ENCODE measurements around the gene KLHL7.

KLHL7 gene

DNA sequence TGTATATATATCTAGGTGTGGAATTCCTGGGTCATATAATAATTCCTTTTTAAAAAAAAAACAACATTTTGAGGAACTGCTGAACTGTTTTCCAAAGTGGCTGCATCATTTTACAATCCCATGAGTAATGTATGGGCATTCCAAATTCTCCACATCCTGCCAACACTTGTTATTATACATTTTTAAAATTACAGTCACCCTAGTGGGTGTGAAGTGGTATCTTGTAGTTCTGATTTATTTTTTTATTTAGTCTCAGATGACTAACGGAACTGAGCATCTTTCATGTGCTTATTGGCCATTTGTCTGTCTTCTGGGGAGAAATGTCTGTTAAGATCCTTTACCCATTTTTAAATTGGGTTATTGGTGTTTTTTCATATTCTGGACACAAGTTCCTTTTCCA lies 12.0 kb upstream of the KLHL7 start:
- Histone ChIP-seq H4K8ac (ENCODE audit: low read depth, low read length) (no peak overlapping the region), H2BK5ac (ENCODE audit: low read depth, low read length, poor library complexity) (no peak overlapping the region), H3K4me1 (ENCODE audit: control insufficient read depth in 1 of 2, insufficient read depth in 2 of 2, low read length in 2 of 2) (no peaks in the 10 kb centered on the region), H4K91ac (ENCODE audit: low read depth, low read length) (no peak overlapping the region), H3K9ac (ENCODE audit: low read length) (no peak overlapping the region), H3K4ac (ENCODE audit: low read depth, low read length) (no peak overlapping the region), H2BK12ac (ENCODE audit: low read length) (no peak overlapping the region), H3K36me3 (ENCODE audit: control insufficient read depth in 1 of 2, insufficient read depth in 2 of 2, low read length in 2 of 2) (no peaks in the 10 kb centered on the region), H3K14ac (ENCODE audit: low read length) (no peak overlapping the region), H3K23ac (ENCODE audit: low read length) (no peak overlapping the region), H3K79me1 (ENCODE audit: low read length) (no peaks in the 10 kb centered on the region), H3K27me3 (ENCODE audit: insufficient read depth, low read length) (no peaks in the 10 kb centered on the region), H3K4me3 (ENCODE audit: low read depth, low read length) (no peak overlapping the region), H2AFZ (ENCODE audit: insufficient read depth, low read length, poor library complexity) (no peak overlapping the region), H3K4me2 (ENCODE audit: low read length) (no peak overlapping the region), H3K27ac (ENCODE audit: low read depth, low read length) (no peak overlapping the region), H3K9me3 (ENCODE audit: insufficient read depth, low read depth, low read length) (peaks cover 10% of the 10 kb centered on the region), H2BK120ac (ENCODE audit: insufficient read depth, low read length, poor library complexity) (no peak overlapping the region), H4K12ac (ENCODE audit: low read depth, low read length) (no peak overlapping the region), H3K18ac (ENCODE audit: low read length) (no peak overlapping the region), H2AK5ac (ENCODE audit: low read length) (no peak overlapping the region), H3K79me2 (ENCODE audit: control insufficient read depth, insufficient read depth, low read length, poor library complexity) (no peaks in the 10 kb centered on the region)
- no CpG with 5 or more reads among the region's 1 CpG for WGBS (ENCODE audit: extremely low coverage, insufficient coverage, insufficient read length)
- DNase-seq = no peak

DNA sequence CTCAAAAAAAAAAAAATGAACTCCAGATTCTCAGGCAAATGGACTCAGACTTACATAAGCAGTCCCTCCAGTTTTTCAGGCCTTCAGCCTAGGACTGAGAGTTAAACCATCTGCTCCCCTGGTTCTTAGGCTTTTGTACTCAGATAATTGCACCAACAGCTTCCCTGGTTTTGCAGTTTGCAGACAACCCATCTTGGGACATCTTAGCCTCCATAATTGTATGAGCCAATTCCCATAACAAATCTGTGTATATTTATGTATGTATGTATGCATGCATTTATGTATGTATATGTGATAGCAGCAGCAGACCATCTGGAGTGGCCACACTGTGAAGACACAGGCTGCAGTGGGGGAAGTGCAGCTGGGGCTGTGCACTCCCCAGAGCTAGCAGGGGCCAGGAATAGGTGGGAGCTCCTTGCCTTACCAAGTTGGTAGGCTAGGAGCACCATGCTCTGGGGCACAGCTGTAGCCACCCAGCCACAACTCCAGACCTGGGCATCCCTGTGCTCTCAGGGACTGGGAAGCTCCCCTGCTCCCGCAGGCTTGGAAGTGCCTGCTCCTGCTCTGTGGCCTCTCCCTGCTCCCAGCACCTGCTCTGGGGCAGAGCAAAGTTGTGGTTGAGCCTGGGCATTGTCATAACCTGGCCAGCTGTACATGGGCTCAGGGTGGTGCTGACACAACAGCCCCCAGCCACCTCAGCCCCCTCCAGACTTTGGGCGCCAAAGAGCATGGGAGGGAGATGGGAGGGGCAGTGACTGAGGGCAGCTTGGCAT lies 8.9 kb upstream of the KLHL7 start:
- no peak overlapping the region for H2BK12ac ChIP-seq (ENCODE audit: low read length)
- no peak overlapping the region for H3K9ac ChIP-seq (ENCODE audit: low read length)
- DNase-seq = no peak
- no peak overlapping the region for H4K12ac ChIP-seq (ENCODE audit: low read depth, low read length)
- H2BK5ac ChIP-seq (ENCODE audit: low read depth, low read length, poor library complexity) = no peak overlapping the region
- no peak overlapping the region for H3K23ac ChIP-seq (ENCODE audit: low read length)
- H3K14ac ChIP-seq (ENCODE audit: low read length) = no peak overlapping the region
- no peak overlapping the region for H3K18ac ChIP-seq (ENCODE audit: low read length)
- H3K79me2 ChIP-seq (ENCODE audit: control insufficient read depth, insufficient read depth, low read length, poor library complexity) = no peaks in the 10 kb centered on the region
- H2AFZ ChIP-seq (ENCODE audit: insufficient read depth, low read length, poor library complexity) = no peak overlapping the region
- H4K91ac ChIP-seq (ENCODE audit: low read depth, low read length) = no peak overlapping the region
- H3K4me3 ChIP-seq (ENCODE audit: low read depth, low read length) = no peak overlapping the region
- no peak overlapping the region for H3K4me2 ChIP-seq (ENCODE audit: low read length)
- H2BK120ac ChIP-seq (ENCODE audit: insufficient read depth, low read length, poor library complexity) = no peak overlapping the region
- H3K4me1 ChIP-seq (ENCODE audit: control insufficient read depth in 1 of 2, insufficient read depth in 2 of 2, low read length in 2 of 2) = no peaks in the 10 kb centered on the region
- H4K8ac ChIP-seq (ENCODE audit: low read depth, low read length) = no peak overlapping the region
- no peak overlapping the region for H3K27ac ChIP-seq (ENCODE audit: low read depth, low read length)
- H3K9me3 ChIP-seq (ENCODE audit: insufficient read depth, low read depth, low read length) = peaks cover 10% of the 10 kb centered on the region
- no peaks in the 10 kb centered on the region for H3K27me3 ChIP-seq (ENCODE audit: insufficient read depth, low read length)
- no peak overlapping the region for H2AK5ac ChIP-seq (ENCODE audit: low read length)
- H3K79me1 ChIP-seq (ENCODE audit: low read length) = no peaks in the 10 kb centered on the region
- no peak overlapping the region for H3K4ac ChIP-seq (ENCODE audit: low read depth, low read length)
- H3K36me3 ChIP-seq (ENCODE audit: control insufficient read depth in 1 of 2, insufficient read depth in 2 of 2, low read length in 2 of 2) = no peaks in the 10 kb centered on the region
- no CpG with 5 or more reads among the region's 2 CpGs for WGBS (ENCODE audit: extremely low coverage, insufficient coverage, insufficient read length)

DNA sequence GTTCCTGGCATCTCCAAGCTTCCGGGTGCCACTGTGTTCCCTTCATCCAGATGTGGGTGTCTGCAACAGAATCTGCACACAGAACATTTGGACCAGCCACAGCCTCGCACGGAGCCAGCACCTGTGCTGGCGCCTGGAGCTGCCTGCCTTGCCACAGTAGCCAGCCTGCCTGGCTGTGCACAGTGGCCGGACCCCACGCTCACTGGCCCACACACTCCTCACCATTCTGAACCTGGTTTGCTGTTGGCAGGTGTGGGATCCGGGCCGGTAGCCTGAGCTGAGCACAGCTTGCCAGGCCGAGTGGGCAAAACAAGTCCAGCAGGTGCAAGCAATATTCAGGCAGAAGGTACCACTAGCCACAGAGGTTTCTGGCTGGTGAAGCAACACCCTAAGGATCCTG lies 7.6 kb upstream of the KLHL7 start:
- Histone ChIP-seq H4K8ac (ENCODE audit: low read depth, low read length) (no peak overlapping the region), H3K27me3 (ENCODE audit: insufficient read depth, low read length) (no peaks in the 10 kb centered on the region), H2AK5ac (ENCODE audit: low read length) (no peak overlapping the region), H3K14ac (ENCODE audit: low read length) (no peak overlapping the region), H3K27ac (ENCODE audit: low read depth, low read length) (no peak overlapping the region), H3K18ac (ENCODE audit: low read length) (no peak overlapping the region), H2BK12ac (ENCODE audit: low read length) (no peak overlapping the region), H3K4me3 (ENCODE audit: low read depth, low read length) (peak overlapping the region; percentile 58), H4K12ac (ENCODE audit: low read depth, low read length) (no peak overlapping the region), H3K4me2 (ENCODE audit: low read length) (no peak overlapping the region), H4K91ac (ENCODE audit: low read depth, low read length) (no peak overlapping the region), H3K79me1 (ENCODE audit: low read length) (no peaks in the 10 kb centered on the region), H3K79me2 (ENCODE audit: control insufficient read depth, insufficient read depth, low read length, poor library complexity) (no peaks in the 10 kb centered on the region), H3K4ac (ENCODE audit: low read depth, low read length) (no peak overlapping the region), H3K9me3 (ENCODE audit: insufficient read depth, low read depth, low read length) (peaks cover 10% of the 10 kb centered on the region), H3K36me3 (ENCODE audit: control insufficient read depth in 1 of 2, insufficient read depth in 2 of 2, low read length in 2 of 2) (no peaks in the 10 kb centered on the region), H2BK5ac (ENCODE audit: low read depth, low read length, poor library complexity) (no peak overlapping the region), H2BK120ac (ENCODE audit: insufficient read depth, low read length, poor library complexity) (no peak overlapping the region), H3K23ac (ENCODE audit: low read length) (no peak overlapping the region), H3K4me1 (ENCODE audit: control insufficient read depth in 1 of 2, insufficient read depth in 2 of 2, low read length in 2 of 2) (no peaks in the 10 kb centered on the region), H2AFZ (ENCODE audit: insufficient read depth, low read length, poor library complexity) (no peak overlapping the region), H3K9ac (ENCODE audit: low read length) (no peak overlapping the region)
- no peak for DNase-seq
- WGBS (ENCODE audit: extremely low coverage, insufficient coverage, insufficient read length) = no CpG with 5 or more reads among the region's 9 CpGs

GRCh38 chr7:23098460-23098859 lies 7.1 kb upstream of the KLHL7 start:
- H3K27ac ChIP-seq (ENCODE audit: low read depth, low read length) = no peak overlapping the region
- peaks cover 10% of the 10 kb centered on the region for H3K9me3 ChIP-seq (ENCODE audit: insufficient read depth, low read depth, low read length)
- H3K4ac ChIP-seq (ENCODE audit: low read depth, low read length) = no peak overlapping the region
- H2AK5ac ChIP-seq (ENCODE audit: low read length) = no peak overlapping the region
- H2BK5ac ChIP-seq (ENCODE audit: low read depth, low read length, poor library complexity) = no peak overlapping the region
- no peak overlapping the region for H4K8ac ChIP-seq (ENCODE audit: low read depth, low read length)
- H3K4me1 ChIP-seq (ENCODE audit: control insufficient read depth in 1 of 2, insufficient read depth in 2 of 2, low read length in 2 of 2) = no peaks in the 10 kb centered on the region
- no peak overlapping the region for H2BK12ac ChIP-seq (ENCODE audit: low read length)
- no peak overlapping the region for H3K4me3 ChIP-seq (ENCODE audit: low read depth, low read length)
- no peak overlapping the region for H2AFZ ChIP-seq (ENCODE audit: insufficient read depth, low read length, poor library complexity)
- no peak overlapping the region for H3K9ac ChIP-seq (ENCODE audit: low read length)
- H3K4me2 ChIP-seq (ENCODE audit: low read length) = no peak overlapping the region
- DNase-seq = no peak
- no peak overlapping the region for H2BK120ac ChIP-seq (ENCODE audit: insufficient read depth, low read length, poor library complexity)
- H3K18ac ChIP-seq (ENCODE audit: low read length) = no peak overlapping the region
- H3K14ac ChIP-seq (ENCODE audit: low read length) = no peak overlapping the region
- no peak overlapping the region for H4K91ac ChIP-seq (ENCODE audit: low read depth, low read length)
- no peaks in the 10 kb centered on the region for H3K36me3 ChIP-seq (ENCODE audit: control insufficient read depth in 1 of 2, insufficient read depth in 2 of 2, low read length in 2 of 2)
- no peaks in the 10 kb centered on the region for H3K79me2 ChIP-seq (ENCODE audit: control insufficient read depth, insufficient read depth, low read length, poor library complexity)
- no peak overlapping the region for H3K23ac ChIP-seq (ENCODE audit: low read length)
- H4K12ac ChIP-seq (ENCODE audit: low read depth, low read length) = no peak overlapping the region
- no peaks in the 10 kb centered on the region for H3K27me3 ChIP-seq (ENCODE audit: insufficient read depth, low read length)
- H3K79me1 ChIP-seq (ENCODE audit: low read length) = no peaks in the 10 kb centered on the region
- WGBS (ENCODE audit: extremely low coverage, insufficient coverage, insufficient read length) = no CpG with 5 or more reads among the region's 2 CpGs
